Measurements from ENCODE around the gene PKN3.

DNA sequence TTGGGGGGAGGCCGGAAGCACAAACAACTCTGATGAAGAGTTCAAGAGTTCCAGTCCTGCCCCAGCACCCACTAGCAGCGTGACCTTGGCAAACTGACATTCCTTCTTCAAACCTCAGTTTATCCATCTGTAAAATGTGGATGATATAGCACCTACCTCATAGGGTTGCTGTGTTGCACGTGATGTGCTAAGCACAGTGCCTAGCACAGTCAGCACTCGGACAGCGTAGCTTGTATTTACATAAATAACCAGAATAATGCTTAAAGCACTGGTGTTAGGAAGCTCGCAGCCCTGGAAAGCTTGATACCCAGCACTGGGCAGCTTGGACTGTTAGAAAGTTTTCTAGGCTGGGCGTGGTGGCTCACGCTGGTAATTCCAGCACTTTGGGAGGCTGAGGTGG, 5.1 kb downstream of the PKN3 start:
- TF ChIP-seq, protein P1, sequence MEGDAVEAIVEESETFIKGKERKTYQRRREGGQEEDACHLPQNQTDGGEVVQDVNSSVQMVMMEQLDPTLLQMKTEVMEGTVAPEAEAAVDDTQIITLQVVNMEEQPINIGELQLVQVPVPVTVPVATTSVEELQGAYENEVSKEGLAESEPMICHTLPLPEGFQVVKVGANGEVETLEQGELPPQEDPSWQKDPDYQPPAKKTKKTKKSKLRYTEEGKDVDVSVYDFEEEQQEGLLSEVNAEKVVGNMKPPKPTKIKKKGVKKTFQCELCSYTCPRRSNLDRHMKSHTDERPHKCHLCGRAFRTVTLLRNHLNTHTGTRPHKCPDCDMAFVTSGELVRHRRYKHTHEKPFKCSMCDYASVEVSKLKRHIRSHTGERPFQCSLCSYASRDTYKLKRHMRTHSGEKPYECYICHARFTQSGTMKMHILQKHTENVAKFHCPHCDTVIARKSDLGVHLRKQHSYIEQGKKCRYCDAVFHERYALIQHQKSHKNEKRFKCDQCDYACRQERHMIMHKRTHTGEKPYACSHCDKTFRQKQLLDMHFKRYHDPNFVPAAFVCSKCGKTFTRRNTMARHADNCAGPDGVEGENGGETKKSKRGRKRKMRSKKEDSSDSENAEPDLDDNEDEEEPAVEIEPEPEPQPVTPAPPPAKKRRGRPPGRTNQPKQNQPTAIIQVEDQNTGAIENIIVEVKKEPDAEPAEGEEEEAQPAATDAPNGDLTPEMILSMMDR (IDR thresholded peaks at IDR 0.05), result no peak
- TF ChIP-seq POLR2A (IDR thresholded peaks at IDR 0.05), result no peak

Data from lower leg skin (tissue), 3 donors.